Epithelial cell of esophagus (primary cell): ENCODE measurements around the gene DIP2C.
A peak's percentile ranks its signal among the peaks of the same experiment; 100 is the strongest.
"Not testable (repeated sequence)": the region's sequence is repeated elsewhere in the genome, so short reads cannot be mapped to it uniquely, and the experiment has no call there.

Experiments used
- DNase-seq: peaks from one replicate; pipeline ENCODE4 v3.0.0; 2010; ENCODE audit warnings: low read depth
- H3K4me3 ChIP-seq: 2 replicates; pipeline ENCODE4 v1.5.1; 2011; ENCODE audit warnings: mild to moderate bottlenecking, low read length, control low read depth
- CTCF ChIP-seq: IDR thresholded peaks from 2 replicates; pipeline ENCODE4 v1.5.1; 2011; ENCODE audit warnings: low read depth, mild to moderate bottlenecking, low read length, control low read depth, inconsistent platforms; ENCODE audit not compliant: insufficient read depth; ENCODE audit errors: missing control alignments

DIP2C gene

GRCh38 chr10:615583-616152 is 73.8 kb downstream of the DIP2C start:
- H3K4me3 ChIP-seq = no peak overlapping the region
- DNase-seq = peak; percentile 62
- no peak for TF ChIP-seq CTCF

DNA sequence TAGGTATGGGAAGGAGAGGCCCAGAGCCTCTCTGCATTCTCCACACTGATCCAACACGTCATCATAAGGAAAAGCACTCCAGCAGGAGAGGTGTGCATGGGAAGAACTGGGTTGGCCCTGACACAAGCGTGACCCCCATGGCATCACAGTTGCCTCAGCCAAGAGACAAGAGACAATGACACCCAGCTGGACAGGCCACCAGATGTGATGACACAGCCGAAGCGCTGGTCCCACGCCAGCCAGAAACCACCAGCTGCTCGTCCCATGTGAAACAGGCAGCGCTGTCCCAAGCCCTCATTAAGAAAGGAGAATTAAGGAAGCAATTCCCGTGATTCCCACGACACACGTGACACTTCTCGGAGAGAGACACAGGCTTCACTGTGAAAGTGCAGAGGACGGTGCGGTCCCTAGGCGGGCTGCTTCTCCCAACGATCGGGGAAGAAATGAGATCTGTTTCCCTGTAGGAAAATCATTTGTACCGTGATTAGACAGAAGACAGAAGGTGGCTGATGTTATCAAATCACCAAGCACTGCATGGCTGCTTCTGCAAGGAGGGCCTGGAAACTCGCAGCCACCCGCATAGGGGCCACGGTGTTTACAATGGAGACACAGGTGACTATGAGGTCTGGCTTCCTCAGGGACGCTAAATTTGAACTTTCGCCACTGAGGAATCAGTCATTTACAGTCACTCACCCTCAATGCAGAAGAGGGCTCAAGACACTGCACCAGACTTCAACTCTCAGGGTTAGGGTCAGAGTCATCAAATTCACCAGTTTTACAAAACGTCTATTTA is 74.5 kb downstream of the DIP2C start:
- DNase-seq = no peak
- H3K4me3 ChIP-seq = no peak overlapping the region
- no peak for TF ChIP-seq CTCF

DNA sequence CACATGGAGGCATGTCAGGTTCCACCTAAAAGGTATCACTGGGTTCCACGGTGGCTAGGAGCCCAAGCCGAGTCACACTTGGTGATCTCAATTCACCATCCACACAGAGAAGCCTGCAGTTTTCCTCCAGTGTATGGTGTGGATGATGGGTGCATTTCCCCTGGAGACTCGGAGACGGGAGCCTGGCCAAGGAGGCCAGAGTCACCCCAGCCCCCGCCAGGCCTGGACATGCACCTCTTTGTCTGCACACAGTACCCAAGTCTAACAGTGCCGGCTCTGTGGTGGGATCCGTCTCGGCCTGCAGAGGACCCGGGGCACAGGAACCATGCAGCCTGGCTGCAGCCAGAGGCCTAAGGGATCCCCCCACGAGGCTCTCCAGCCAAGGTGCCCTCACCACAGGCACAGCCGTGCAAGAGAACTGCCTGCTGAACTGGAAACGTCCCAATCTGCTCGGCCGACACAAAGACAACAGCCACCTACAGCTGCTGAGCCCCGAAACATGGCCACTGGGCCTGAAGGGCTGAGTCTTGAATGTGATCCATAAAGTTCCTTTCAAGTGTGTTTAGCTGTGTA is 75.2 kb downstream of the DIP2C start:
- no peak overlapping the region for H3K4me3 ChIP-seq
- no peak for TF ChIP-seq CTCF
- no peak for DNase-seq

GRCh38 chr10:613271-614138 is 76.0 kb downstream of the DIP2C start:
- DNase-seq = peak; percentile 68
- no peak overlapping the region for H3K4me3 ChIP-seq

GRCh38 chr10:612696-613095 is 76.8 kb downstream of the DIP2C start:
- TF ChIP-seq CTCF = no peak
- DNase-seq = no peak
- no peak overlapping the region for H3K4me3 ChIP-seq

More at GRCh38 chr10:613271-614138, 76.0 kb downstream of the DIP2C start:
- no peak for TF ChIP-seq CTCF

- H3K4me3 ChIP-seq, DNase-seq: not testable (repeated sequence)
Measured at GRCh38 chr10:610642-611305, 78.7 kb downstream of the DIP2C start.
